Activated naive CD8-positive, alpha-beta T cell treated with anti-CD3 and anti-CD28 coated beads, Interleukin-2, amount 10 ng/mL, durations not matched to agents 7 days and 5 days (primary cell): ENCODE data around the gene UFSP1. TPM values are rescaled to one million over a fixed set of nuclear protein-coding genes. Genes with fewer than 3 reads are reported as not detected.

Source experiments
- ATAC-seq: fragments of 150-1000 bp; cut with Tn5 transposase; one replicate; pipeline ENCODE4 v1.10.0; 2021; ENCODE audit warnings: low read depth, moderate library complexity
- POLR2A ChIA-PET: fragments of 350-600 bp; sonication (Branson Sonifier 250); formaldehyde crosslinking; loops from one replicate; lab custom pipeline; 2021; ENCODE audit warnings: antibody characterized with exemption; lab: Charles Lee
- DNase-seq: peaks from one replicate; pipeline ENCODE4 v3.0.0; 2021
- H3K27ac Mint-ChIP-seq: one replicate; pipeline ENCODE4 v1.8.0; 2022; ENCODE audit warnings: mild to moderate bottlenecking, mixed read lengths
- H3K27me3 Mint-ChIP-seq: one replicate; pipeline ENCODE4 v1.8.0; 2022; ENCODE audit warnings: mild to moderate bottlenecking, moderate library complexity, mixed read lengths
- H3K36me3 Mint-ChIP-seq: one replicate; pipeline ENCODE4 v1.8.0; 2021; ENCODE audit warnings: mild to moderate bottlenecking, mixed read lengths
- H3K4me1 Mint-ChIP-seq: one replicate; pipeline ENCODE4 v1.8.0; 2021; ENCODE audit warnings: mixed read lengths
- H3K4me3 Mint-ChIP-seq: one replicate; pipeline ENCODE4 v1.8.0; 2022; ENCODE audit warnings: mild to moderate bottlenecking, moderate library complexity, mixed read lengths
- H3K9me3 Mint-ChIP-seq: one replicate; pipeline ENCODE4 v1.8.0; 2021; ENCODE audit warnings: mixed read lengths
- total RNA-seq, 2 experiments: library from RNA; stranded (reverse); gene quantifications; one replicate each; pipeline ENCODE4 v1.2.3, GENCODE V29; 2021

UFSP1 gene
- total RNA-seq, 2 experiments from 2014 or later: 3.0 to 4.7 TPM

DNA sequence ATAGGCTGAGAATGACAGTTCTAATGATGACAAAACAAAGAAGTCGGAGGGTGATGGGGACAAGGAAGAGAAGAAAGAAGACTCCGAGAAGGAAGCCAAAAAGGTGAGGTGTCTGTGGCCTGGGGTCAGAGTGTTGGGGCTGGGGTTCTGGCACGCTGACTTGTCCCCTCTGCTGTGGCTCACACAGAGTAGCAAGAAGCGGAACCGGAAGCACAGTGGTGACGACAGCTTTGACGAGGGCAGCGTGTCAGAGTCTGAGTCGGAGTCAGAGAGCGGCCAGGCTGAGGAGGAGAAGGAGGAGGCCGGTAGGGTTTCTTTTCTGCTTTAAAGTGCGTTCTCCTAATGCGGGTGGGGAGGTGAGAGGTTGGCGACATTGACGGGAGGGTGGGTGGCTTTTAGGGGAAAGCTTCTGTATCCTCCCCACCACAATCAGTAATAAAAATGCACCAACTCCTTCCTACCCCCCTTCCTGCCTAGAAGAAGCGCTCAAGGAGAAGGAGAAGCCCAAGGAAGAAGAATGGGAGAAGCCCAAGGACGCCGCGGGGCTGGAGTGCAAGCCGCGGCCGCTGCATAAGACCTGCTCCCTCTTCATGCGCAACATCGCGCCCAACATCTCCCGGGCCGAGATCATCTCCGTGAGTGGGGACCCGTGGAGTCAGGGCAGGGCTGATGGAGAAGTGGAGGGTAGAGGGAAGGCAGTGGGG, 4.6 kb downstream of the UFSP1 start:
- peaks cover 50% of the 10 kb centered on the region for H3K36me3 Mint-ChIP-seq
- H3K27ac Mint-ChIP-seq: peak overlapping the region; percentile 46
- peaks cover 36% of the 10 kb centered on the region for H3K4me1 Mint-ChIP-seq
- DNase-seq: no peak
- peak overlapping the region; percentile 16 for H3K4me3 Mint-ChIP-seq
- POLR2A ChIA-PET: interaction anchor here (2.1 kb wide), 1 partner anchor 10 kb away, joined by 16 read pairs; the partner anchor contains the start of gene SRRT
- H3K27me3 Mint-ChIP-seq: no peaks in the 10 kb centered on the region
- ATAC-seq: no peak
- no peaks in the 10 kb centered on the region for H3K9me3 Mint-ChIP-seq

DNA sequence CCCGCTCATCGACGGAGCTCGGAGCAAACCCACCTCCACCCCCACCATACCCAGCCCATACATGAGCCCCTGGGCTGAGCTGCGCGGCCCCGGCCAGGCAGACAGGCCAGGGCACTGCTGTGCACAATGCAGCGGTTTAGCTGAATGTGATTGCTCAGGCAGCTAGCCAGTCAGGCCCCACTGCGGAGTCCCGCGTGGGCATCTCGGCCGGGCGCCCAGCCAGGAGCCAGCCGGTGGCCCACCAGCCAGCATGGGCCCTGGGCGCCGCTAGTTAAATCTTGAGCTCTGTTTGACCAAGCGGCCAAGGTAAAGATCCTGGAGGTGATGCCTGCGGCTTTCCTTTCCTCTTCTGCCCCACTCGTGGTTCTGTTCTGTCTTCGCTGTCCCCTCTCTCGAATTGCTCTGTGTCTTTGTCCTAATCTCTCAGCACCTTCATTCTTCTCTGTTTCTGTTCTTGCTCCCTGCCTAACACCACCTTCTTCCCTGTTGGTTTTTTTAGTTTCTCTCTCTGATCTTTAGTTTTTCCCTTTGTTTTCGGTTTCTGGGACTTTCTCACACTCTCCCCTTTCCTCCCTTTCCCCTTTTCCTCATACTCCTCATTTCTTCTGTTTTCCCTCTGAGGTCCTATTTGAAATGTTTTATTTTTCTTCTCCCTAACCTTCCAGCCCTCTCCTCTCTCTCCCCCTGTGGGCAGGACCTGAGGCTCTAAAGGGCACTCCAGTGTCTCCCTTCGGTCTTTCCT, 6.6 kb downstream of the UFSP1 start:
- Mint-ChIP-seq H3K27me3 (no peaks in the 10 kb centered on the region), H3K36me3 (peaks cover 55% of the 10 kb centered on the region), H3K27ac (peak overlapping the region; percentile 63), H3K9me3 (no peaks in the 10 kb centered on the region), H3K4me3 (no peak overlapping the region), H3K4me1 (peaks cover 48% of the 10 kb centered on the region)
- ATAC-seq (no peak), DNase-seq (no peak)
- POLR2A ChIA-PET: interaction anchor here (0.5 to 2.1 kb wide), 2 partner anchors 8 to 243 kb away, joined by 3 to 16 read pairs; partner anchors contain the start of gene SRRT

DNA sequence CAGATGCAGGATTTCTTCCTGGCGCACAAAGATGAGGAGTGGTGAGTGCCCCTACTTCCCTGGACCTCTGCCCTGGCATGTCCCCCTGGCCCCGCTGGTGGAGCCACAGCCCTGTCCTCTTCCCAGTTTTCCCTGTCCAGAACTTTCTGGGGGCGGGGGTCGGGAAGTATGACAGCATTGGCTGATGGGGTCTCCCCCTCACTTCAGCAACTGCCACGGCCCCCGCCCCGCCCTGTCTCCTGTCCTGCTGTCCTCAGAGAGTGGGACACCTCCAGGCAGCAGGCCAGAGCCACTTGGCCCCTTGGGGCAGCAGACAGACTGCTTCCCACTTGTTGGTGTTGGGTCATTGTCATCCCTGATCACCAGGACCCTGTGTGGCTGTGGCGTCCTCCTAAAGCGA, 7.3 kb downstream of the UFSP1 start:
- no peak overlapping the region for H3K27ac Mint-ChIP-seq
- H3K9me3 Mint-ChIP-seq: no peaks in the 10 kb centered on the region
- H3K36me3 Mint-ChIP-seq: peaks cover 49% of the 10 kb centered on the region
- peaks cover 46% of the 10 kb centered on the region for H3K4me1 Mint-ChIP-seq
- ATAC-seq (no peak), DNase-seq (no peak)
- H3K27me3 Mint-ChIP-seq: no peaks in the 10 kb centered on the region
- POLR2A ChIA-PET: no interaction called here
- no peak overlapping the region for H3K4me3 Mint-ChIP-seq

DNA sequence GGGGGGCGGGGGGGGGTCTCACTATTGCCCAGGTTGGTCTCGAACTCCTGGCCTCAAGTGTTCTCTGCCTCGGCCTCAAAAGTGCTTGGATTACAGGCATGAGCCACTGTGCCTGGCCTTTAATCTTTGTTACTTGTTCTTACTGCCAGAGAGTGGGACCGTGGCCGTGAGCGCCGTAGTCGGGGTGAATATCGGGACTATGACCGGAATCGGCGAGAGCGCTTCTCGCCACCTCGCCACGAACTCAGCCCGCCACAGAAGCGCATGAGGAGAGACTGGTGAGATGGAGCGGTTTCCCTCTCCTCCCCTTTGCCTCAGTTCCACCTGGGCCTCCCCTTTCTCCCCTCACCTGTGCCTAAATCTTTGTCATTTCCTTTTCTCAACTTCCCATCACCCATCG, 8.4 kb downstream of the UFSP1 start:
- no peak for ATAC-seq
- H3K27ac Mint-ChIP-seq: no peak overlapping the region
- H3K4me3 Mint-ChIP-seq: no peak overlapping the region
- H3K9me3 Mint-ChIP-seq: no peaks in the 10 kb centered on the region
- H3K36me3 Mint-ChIP-seq: peaks cover 48% of the 10 kb centered on the region
- H3K4me1 Mint-ChIP-seq: peaks cover 43% of the 10 kb centered on the region
- POLR2A ChIA-PET: no interaction called here
- H3K27me3 Mint-ChIP-seq: no peaks in the 10 kb centered on the region
- DNase-seq: no peak

DNA sequence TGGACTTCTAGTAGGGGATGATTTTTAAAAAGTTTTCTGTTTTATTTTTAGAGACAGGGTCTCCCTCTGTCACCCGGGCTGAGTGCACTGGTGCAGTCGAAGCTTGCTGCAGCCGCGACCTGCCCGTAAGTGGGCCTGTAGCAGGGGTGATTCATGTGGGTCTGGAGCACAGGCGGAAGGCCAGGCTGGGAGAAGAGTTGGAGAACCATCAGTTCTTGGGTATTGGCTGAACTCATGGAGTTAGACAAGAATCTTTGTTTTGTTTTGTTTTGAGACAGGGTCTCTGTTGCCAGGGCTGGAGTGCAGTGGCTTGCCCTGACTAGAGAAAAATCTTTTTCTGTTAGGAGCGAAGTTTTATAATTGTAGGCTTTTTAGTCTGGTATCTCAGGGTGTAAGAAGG, 8.9 kb downstream of the UFSP1 start:
- POLR2A ChIA-PET: no interaction called here
- ATAC-seq: no peak

DNA sequence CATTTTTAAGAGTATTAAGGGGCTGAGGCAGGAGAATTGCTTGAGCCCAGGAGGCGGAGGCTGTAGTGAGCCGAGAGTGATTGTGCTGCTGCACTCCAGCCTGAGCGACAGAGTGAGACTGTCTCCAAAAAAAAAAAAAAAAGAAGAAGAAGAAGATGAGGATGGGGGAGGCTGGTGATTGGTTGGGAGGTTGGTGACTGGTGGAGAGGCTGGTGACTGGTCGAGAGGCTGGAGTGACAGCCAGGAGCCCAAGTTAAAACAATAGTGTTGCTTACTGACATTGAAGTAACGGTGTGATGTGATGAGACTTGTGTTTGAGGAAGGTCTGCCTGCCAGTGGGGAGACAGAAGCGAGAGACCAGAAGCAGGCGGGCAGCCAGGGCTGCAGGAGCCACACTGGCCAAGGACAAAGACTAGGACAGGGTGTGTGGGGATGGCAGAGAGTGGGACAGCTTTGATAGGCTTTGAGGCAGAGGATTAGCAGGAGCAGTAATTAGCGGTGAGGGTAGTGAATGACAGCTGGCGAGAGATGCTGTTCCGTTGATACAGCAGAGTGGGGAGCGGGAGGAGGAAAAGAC, 9.7 kb downstream of the UFSP1 start:
- DNase-seq (no peak), ATAC-seq (no peak)
- Mint-ChIP-seq H3K27ac (peak overlapping the region; percentile 31), H3K36me3 (peaks cover 44% of the 10 kb centered on the region), H3K27me3 (no peaks in the 10 kb centered on the region), H3K4me1 (peaks cover 46% of the 10 kb centered on the region), H3K4me3 (peak overlapping the region; percentile 15), H3K9me3 (no peaks in the 10 kb centered on the region)
- POLR2A ChIA-PET: no interaction called here

More for the DNA sequence above, 8.9 kb downstream of the UFSP1 start:
- Mint-ChIP-seq H3K27me3 (no peaks in the 10 kb centered on the region), H3K36me3 (peaks cover 45% of the 10 kb centered on the region), H3K27ac (no peak overlapping the region), H3K9me3 (no peaks in the 10 kb centered on the region), H3K4me3 (no peak overlapping the region), H3K4me1 (peaks cover 45% of the 10 kb centered on the region)
- DNase-seq: no peak

DNA sequence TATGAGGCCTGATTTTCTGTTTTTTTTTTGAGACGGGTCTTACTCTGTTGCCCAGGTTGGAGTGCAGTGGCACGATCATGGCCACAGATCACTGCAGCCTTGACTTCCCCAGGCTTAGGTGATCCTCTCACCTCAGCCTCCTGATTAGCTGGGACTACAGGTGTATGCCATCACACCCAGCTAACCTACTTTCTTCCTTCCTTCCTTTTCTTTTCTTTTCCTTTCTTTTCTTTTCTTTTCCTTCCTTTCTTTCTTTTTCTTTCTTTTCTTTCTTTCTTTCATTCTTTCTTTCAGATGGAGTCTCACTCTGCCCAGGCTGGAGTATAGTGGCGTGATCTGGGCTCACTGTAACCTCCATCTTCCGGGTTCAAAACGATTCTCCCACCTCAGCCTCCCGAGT, 10.8 kb downstream of the UFSP1 start:
- Mint-ChIP-seq H3K9me3 (no peaks in the 10 kb centered on the region), H3K27me3 (no peaks in the 10 kb centered on the region), H3K4me3 (no peak overlapping the region), H3K36me3 (peaks cover 46% of the 10 kb centered on the region), H3K27ac (peak overlapping the region; percentile 26), H3K4me1 (peaks cover 49% of the 10 kb centered on the region)
- ATAC-seq (no peak), DNase-seq (no peak)
- POLR2A ChIA-PET: interaction anchor here (1.3 to 6.2 kb wide), 2 partner anchors 10 to 26 kb away, joined by 3 to 176 read pairs; partner anchors contain the start of genes SLC12A9 and UFSP1

DNA sequence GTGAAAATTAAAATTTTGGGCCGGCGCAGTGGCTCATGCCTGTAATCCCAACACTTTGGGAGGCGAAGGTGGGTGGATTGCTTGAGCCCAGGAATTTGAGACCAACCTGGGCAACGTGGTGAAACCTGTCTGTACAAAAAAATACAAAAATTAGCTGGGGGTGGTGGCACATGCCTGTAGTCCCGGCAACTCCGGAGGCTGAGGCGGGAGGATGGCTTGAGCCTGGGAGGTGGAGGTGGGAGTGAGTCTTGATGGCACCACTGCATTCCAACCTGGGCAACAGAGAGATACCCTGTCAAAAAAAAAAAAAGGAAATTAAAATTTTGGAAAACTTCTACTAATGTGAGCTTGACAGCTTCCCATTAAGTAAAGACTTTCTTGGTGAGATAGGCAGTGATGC, 11.5 kb downstream of the UFSP1 start:
- ATAC-seq: no peak
- no peak for DNase-seq
- Mint-ChIP-seq H3K27ac (peak overlapping the region; percentile 26), H3K27me3 (no peaks in the 10 kb centered on the region), H3K4me1 (peaks cover 47% of the 10 kb centered on the region), H3K36me3 (peaks cover 44% of the 10 kb centered on the region), H3K9me3 (no peaks in the 10 kb centered on the region), H3K4me3 (peak overlapping the region; percentile 47)
- POLR2A ChIA-PET: interaction anchor here (1.3 to 6.2 kb wide), 2 partner anchors 11 to 25 kb away, joined by 3 to 176 read pairs; partner anchors contain the start of genes SLC12A9 and UFSP1

DNA sequence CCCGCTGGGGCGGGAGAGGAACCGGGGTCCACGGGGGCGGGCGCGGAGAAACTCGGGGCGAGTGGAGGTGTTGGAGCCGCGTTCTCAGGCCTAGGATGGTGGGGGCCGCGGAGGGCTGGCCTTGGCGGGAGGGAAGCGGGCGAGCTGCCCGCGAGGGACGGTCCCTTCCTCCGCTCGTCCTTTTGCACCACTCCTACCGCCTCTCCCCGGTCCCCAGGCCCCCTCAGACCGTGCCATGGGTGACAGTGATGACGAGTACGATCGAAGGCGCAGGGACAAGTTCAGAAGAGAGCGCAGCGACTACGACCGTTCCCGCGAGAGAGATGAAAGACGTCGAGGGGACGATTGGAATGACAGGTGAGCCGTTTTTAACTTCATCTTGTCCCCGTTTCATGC, 14.2 kb downstream of the UFSP1 start:
- Mint-ChIP-seq H3K27ac (peak overlapping the region; percentile 98), H3K27me3 (no peaks in the 10 kb centered on the region), H3K36me3 (peaks cover 45% of the 10 kb centered on the region), H3K9me3 (no peaks in the 10 kb centered on the region), H3K4me3 (peak overlapping the region; percentile 97), H3K4me1 (peaks cover 44% of the 10 kb centered on the region)
- ATAC-seq (peak; percentile 37), DNase-seq (no peak)
- POLR2A ChIA-PET: interaction anchor here (0.6 to 6.2 kb wide), 22 partner anchors 8 to 431 kb away, joined by 3 to 176 read pairs (median 5); partner anchors contain the start of genes GNB2, MOSPD3, MUC3A and POP7

DNA sequence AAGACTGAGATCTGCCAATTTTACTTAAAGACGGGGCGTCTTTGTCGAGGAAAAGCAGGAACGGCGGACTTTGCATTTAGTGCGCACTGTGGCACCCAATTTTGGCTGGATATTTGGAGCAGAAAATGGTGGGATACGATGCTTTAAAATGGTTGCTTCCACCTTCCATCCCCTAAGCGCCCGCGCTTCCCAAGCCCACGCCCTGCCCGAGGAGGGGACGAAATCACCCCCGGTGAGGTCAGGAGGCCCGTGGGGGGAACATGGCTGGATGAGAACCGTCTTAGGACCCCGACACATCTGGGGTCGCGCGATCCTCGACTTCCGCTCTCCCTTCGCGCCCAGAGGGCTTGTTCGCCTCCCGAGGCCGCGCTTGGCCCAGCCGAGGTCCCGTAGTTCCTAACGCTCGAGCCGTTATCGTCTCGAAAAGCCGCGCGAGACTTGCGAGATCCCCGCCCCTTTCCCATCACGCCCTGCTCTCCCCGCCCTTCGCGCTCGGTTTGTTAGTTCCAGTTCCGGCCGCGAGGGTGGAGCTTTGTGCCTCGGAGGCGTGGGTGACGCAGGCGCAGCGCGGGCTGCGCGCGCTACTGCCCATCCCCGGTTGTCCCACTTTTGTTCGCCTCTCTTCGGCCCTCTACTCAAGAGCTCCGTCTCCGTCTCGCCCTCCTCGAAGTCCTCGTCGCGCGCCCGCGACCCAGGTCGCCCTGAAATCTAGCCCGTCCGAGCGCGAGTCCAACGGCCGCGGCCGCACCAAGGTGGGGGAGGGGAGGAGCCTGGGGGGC, 14.7 kb downstream of the UFSP1 start, which contains the start of gene SRRT:
SRRT (plus strand) TSS at position 527 of the 779 bp plus-strand sequence. CDS start 488 bp downstream, outside the sequence.
- DNase-seq (peak; percentile 97), ATAC-seq (peak; percentile 93)
- H3K4me1 Mint-ChIP-seq: peaks cover 41% of the 10 kb centered on the region
- POLR2A ChIA-PET: interaction anchor here (0.6 to 6.2 kb wide), 23 partner anchors 8 to 430 kb away, joined by 3 to 176 read pairs (median 5); partner anchors contain the start of genes GNB2, MOSPD3, MUC3A and POP7
- H3K4me3 Mint-ChIP-seq: peak within 1 kb of the TSS; percentile 97
- H3K27ac Mint-ChIP-seq: peak within 1 kb of the TSS; percentile 98
- no peaks in the 10 kb centered on the region for H3K27me3 Mint-ChIP-seq
- peaks cover 41% of the 10 kb centered on the region for H3K36me3 Mint-ChIP-seq
- no peaks in the 10 kb centered on the region for H3K9me3 Mint-ChIP-seq

DNA sequence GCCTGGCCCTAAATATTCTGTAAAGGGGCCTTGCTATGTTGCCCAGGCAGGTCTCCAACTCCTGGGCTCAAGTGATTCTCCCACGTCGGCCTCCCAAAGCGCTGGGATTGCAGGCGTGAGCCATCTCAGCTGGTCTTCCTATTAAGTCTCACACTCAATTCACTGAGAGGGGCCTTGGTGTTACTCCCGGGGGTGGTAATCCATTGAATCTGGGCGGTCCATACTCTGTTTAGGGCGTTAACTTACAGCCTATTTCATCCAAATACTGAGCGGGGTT, 15.3 kb downstream of the UFSP1 start:
- Mint-ChIP-seq H3K27me3 (no peaks in the 10 kb centered on the region), H3K9me3 (no peaks in the 10 kb centered on the region), H3K4me3 (peak overlapping the region; percentile 97), H3K27ac (peak overlapping the region; percentile 98), H3K36me3 (peaks cover 39% of the 10 kb centered on the region), H3K4me1 (peaks cover 35% of the 10 kb centered on the region)
- ATAC-seq: no peak
- no peak for DNase-seq
- POLR2A ChIA-PET: interaction anchor here (0.7 to 6.2 kb wide), 2 partner anchors 14 to 22 kb away, joined by 3 to 176 read pairs; partner anchors contain the start of genes SLC12A9 and UFSP1

DNA sequence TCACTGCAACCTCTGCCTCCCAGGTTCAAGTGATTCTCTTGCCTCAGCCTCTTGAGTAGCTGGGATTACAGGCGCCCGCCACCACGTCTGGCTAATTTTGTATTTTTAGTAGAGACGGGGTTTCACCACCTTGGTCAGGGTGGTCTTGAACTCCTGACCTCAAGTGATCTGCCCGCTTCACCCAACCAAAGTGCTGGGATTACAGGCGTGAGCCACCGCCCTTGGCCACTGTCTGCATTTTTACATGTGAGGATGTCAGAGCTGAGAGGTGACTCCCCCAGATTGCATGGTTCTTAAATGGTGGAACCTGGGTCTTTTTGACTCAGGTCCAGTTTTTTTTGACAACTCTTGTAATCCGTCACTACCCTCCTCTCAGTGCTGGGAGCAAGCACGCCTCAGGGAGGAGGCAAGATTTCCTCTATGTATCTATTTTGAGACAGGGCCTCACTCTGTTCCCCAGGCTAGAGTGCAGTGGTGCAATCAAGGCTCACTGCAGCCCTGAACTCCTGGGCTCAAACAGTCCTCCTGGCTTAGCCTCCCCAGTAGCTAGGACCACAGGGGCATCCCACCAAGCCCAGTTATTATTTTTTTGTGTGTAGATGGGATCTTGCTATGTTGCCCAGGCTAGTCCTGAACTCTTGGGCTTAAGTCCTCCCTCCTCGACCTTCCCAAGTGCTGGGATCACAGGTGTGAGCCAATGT, 15.8 kb downstream of the UFSP1 start:
- H3K27me3 Mint-ChIP-seq: no peaks in the 10 kb centered on the region
- POLR2A ChIA-PET: interaction anchor here (0.7 to 6.2 kb wide), 2 partner anchors 15 to 21 kb away, joined by 3 to 176 read pairs; partner anchors contain the start of genes SLC12A9 and UFSP1
- H3K4me1 Mint-ChIP-seq: peaks cover 33% of the 10 kb centered on the region
- no peak for DNase-seq
- peaks cover 38% of the 10 kb centered on the region for H3K36me3 Mint-ChIP-seq
- H3K27ac Mint-ChIP-seq: peak overlapping the region; percentile 98
- no peak for ATAC-seq
- H3K4me3 Mint-ChIP-seq: peak overlapping the region; percentile 97
- H3K9me3 Mint-ChIP-seq: no peaks in the 10 kb centered on the region
